ENCODE results near the gene ABI2.
A peak's percentile ranks its signal among the peaks of the same experiment; 100 is the strongest.
"Not testable (repeated sequence)": the region's sequence is repeated elsewhere in the genome, so short reads cannot be mapped to it uniquely, and the experiment has no call there.

The ABI2 gene

GRCh38 chr2:203327901-203328759, at the start of gene ABI2:
Gene ABI2 (plus strand): TSS chr2:203328394. CDS start chr2:203328515, 121 bp downstream.
- TF ChIP-seq, protein P1, sequence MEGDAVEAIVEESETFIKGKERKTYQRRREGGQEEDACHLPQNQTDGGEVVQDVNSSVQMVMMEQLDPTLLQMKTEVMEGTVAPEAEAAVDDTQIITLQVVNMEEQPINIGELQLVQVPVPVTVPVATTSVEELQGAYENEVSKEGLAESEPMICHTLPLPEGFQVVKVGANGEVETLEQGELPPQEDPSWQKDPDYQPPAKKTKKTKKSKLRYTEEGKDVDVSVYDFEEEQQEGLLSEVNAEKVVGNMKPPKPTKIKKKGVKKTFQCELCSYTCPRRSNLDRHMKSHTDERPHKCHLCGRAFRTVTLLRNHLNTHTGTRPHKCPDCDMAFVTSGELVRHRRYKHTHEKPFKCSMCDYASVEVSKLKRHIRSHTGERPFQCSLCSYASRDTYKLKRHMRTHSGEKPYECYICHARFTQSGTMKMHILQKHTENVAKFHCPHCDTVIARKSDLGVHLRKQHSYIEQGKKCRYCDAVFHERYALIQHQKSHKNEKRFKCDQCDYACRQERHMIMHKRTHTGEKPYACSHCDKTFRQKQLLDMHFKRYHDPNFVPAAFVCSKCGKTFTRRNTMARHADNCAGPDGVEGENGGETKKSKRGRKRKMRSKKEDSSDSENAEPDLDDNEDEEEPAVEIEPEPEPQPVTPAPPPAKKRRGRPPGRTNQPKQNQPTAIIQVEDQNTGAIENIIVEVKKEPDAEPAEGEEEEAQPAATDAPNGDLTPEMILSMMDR (conservative IDR thresholded peaks at IDR 0.05; ENCODE audit: low read depth, low read length), result no peak
- H3K4me3 ChIP-seq (ENCODE audit: low read length), result peak within 1 kb of the TSS; percentile 93
- no peak for DNase-seq (ENCODE audit: low read depth)

DNA sequence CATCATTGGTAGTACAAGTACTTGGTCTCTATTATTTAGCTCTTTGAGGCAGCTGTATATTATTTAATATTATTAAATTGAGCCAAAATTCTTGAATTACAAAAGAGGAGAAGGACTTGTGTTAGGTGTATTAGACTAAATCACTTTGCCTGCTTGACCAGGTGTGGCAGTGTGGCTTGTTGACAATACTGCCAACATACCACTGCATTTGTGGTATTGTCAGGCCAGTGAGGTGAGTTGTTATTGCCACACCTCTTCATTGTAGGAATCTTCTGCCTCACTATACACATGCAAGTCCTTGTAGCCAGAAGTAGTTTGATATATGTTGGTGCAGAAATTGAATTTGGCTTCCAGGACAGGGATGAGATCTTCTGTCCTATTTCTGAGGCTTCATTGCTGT, 48.9 kb upstream of the ABI2 start:
- TF ChIP-seq, protein P1 (conservative IDR thresholded peaks at IDR 0.05; ENCODE audit: low read depth, low read length), result no peak
- DNase-seq (ENCODE audit: low read depth), result no peak
- H3K4me3 ChIP-seq (ENCODE audit: low read length), result no peak overlapping the region

- peak; percentile 14 for DNase-seq (ENCODE audit: low read depth)
- TF ChIP-seq, protein P1 (conservative IDR thresholded peaks at IDR 0.05; ENCODE audit: low read depth, low read length), result no peak
- H3K4me3 ChIP-seq (ENCODE audit: low read length), result no peak overlapping the region
Measured at GRCh38 chr2:203280428-203281064, 47.6 kb upstream of the ABI2 start.

- TF ChIP-seq, protein P1 (conservative IDR thresholded peaks at IDR 0.05; ENCODE audit: low read depth, low read length), result no peak
- no peak overlapping the region for H3K4me3 ChIP-seq (ENCODE audit: low read length)
- no peak for DNase-seq (ENCODE audit: low read depth)
Measured at GRCh38 chr2:203282101-203282500, 46.1 kb upstream of the ABI2 start.

DNA sequence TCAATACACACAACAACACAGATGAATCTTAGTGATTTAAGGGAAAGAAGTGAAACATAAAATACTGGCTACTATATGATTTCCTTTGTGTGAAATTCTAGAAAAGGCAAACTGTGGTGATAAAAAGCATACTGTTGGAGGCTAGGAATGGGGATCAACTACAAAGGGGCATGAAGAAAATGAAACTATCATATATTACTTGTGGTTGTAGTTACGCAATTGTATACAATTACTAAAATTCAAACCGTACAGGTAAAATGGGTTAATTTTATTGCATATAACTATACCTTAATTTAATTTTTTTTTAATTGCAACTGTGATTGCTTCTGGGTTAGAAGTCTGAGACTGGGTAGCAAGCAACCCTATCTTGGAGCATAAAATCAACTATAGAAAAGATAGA, 41.7 kb upstream of the ABI2 start:
- DNase-seq (ENCODE audit: low read depth), result no peak
- no peak overlapping the region for H3K4me3 ChIP-seq (ENCODE audit: low read length)
- TF ChIP-seq, protein P1 (conservative IDR thresholded peaks at IDR 0.05; ENCODE audit: low read depth, low read length), result no peak

DNA sequence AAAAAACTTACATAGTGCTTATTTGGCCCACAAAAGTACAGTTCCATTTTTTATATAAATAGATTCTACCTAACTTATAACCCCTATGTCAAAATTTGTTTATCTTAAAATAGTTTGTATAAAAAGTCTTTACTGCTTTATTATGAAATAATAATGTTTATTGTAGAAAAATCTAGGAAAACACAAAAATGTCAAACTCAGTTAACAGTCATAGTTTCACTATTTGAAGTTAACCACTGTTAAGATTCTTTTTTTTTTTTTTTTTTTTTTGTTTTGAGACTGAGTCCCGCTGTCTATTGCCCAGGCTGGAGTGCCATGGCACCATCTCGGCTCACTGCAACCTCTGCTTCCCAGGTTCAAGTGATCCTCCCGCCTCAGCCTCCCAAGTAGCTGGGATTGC, 26.5 kb upstream of the ABI2 start:
- no peak for DNase-seq (ENCODE audit: low read depth)
- TF ChIP-seq, protein P1 (conservative IDR thresholded peaks at IDR 0.05; ENCODE audit: low read depth, low read length), result no peak
- no peak overlapping the region for H3K4me3 ChIP-seq (ENCODE audit: low read length)

GRCh38 chr2:203302586-203302985, 25.6 kb upstream of the ABI2 start:
- DNase-seq (ENCODE audit: low read depth); H3K4me3 ChIP-seq (ENCODE audit: low read length): not testable (repeated sequence)

Measured in retinal pigment epithelial cell (primary cell).